HCT116 (cell line): ENCODE results near the gene DCLK3.

Experiments
- CTCF ChIP-seq, 3 experiments: fragments of 200-600 bp in 1 of 3; sonication (generic) in 1 of 3; IDR thresholded peaks in 2 of 3; conservative IDR thresholded peaks in 1 of 3; 2 replicates each; pipeline ENCODE4 v1.5.1; 2012 to 2017; ENCODE audit warnings: low read depth in 2 of 3, low read length in 2 of 3, antibody characterized with exemption in 1 of 3, borderline replicate concordance in 1 of 3, control low read depth in 1 of 3, mild to moderate bottlenecking in 1 of 3, mixed read lengths in 1 of 3, mixed run types in 1 of 3, moderate library complexity in 1 of 3; ENCODE audit not compliant: insufficient read depth in 1 of 3
- EZH2 ChIP-seq: fragments of 200-600 bp; sonication (generic); IDR thresholded peaks from 2 replicates; pipeline ENCODE4 v1.6.1; 2017; ENCODE audit warnings: antibody characterized with exemption, mixed run types
- POLR2A ChIP-seq: IDR thresholded peaks from 2 replicates; pipeline ENCODE4 v1.7.0; 2011; ENCODE audit warnings: borderline replicate concordance; ENCODE audit not compliant: insufficient read depth, insufficient read length; ENCODE audit errors: extremely low read depth
- REST ChIP-seq: IDR thresholded peaks from 2 replicates; pipeline ENCODE4 v1.6.1; 2012; ENCODE audit warnings: low read depth

- TF ChIP-seq CTCF (IDR thresholded peaks at IDR 0.05 in 2 of 3, conservative IDR thresholded peaks at IDR 0.05 in 1 of 3; ENCODE audit: borderline replicate concordance in 1 of 3, insufficient read depth in 1 of 3, low read depth in 2 of 3, low read length in 2 of 3) (no peak), EZH2 (no peak), REST (no peak), POLR2A (no peak)
Measured at GRCh38 chr3:36689560-36689959, 74.8 kb downstream of the DCLK3 start.
